Testis (tissue), 3 donors: Measurements from ENCODE around the gene DDX54. TPM values are rescaled to one million over a fixed set of nuclear protein-coding genes. Genes with fewer than 3 reads are reported as not detected.

ENCODE experiments used
- DNase-seq: peaks from one replicate; pipeline ENCODE4 v3.0.0-alpha.2; 2019
- H3K27ac ChIP-seq, 2 donors: fragments of 200-600 bp; sonication (generic); one replicate each; pipeline ENCODE4 v1.5.1; 2019
- H3K27me3 ChIP-seq: fragments of 200-600 bp; sonication (generic); one replicate; pipeline ENCODE4 v1.5.1; 2019
- H3K36me3 ChIP-seq: fragments of 200-600 bp; sonication (generic); one replicate; pipeline ENCODE4 v1.5.1; 2017; ENCODE audit warnings: low read depth; ENCODE audit errors: missing control alignments
- H3K4me1 ChIP-seq: fragments of 200-600 bp; sonication (generic); one replicate; pipeline ENCODE4 v1.5.1; 2019
- H3K4me3 ChIP-seq, 2 donors: fragments of 200-600 bp; sonication (generic); one replicate each; pipeline ENCODE4 v1.5.1; 2017 to 2019
- H3K9me3 ChIP-seq: fragments of 200-600 bp; sonication (generic); one replicate; pipeline ENCODE4 v1.5.1; 2017
- POLR2A ChIP-seq: fragments of 450-650 bp; IDR thresholded peaks from one replicate; pipeline ENCODE4 v1.6.1; 2017; ENCODE audit warnings: antibody characterized with exemption, mild to moderate bottlenecking, moderate library complexity
- WGBS, 2 donors: methylation state at CpG; one replicate each; pipeline ENCODE4 v1.1.5; 2018; 5-methylcytosine and 5-hydroxymethylcytosine counted together
- intact Hi-C: fragments of 100-400 bp; cut with DNase I; formaldehyde crosslinking; loops from one replicate; pipeline ENCODE4 v1.15.1; 2023; ENCODE audit warnings: low total_unique reads
- polyA plus RNA-seq: library from polyadenylated mRNA; stranded (reverse); fragments of 350-450 nt; fragmentation: Illumina TruSeq; extraction: RNeasy Lipid Tissue Mini Kit (QIAGEN cat#74804); gene quantifications from one replicate; pipeline ENCODE4 v1.2.3, GENCODE V29; 2014; ENCODE audit warnings: low read depth, low replicate concordance; ENCODE audit not compliant: insufficient read depth
- total RNA-seq, 2 donors: library from RNA; depleted of rRNA; stranded (reverse); fragments of >200 nt; gene quantifications; one replicate each; pipeline ENCODE4 v1.2.3, GENCODE V29; 2016
- TF ChIP-seq, protein P1 (sequence below), 3 experiments: fragments of 450-650 bp in 2 of 3; fragments of 200-600 bp in 1 of 3; sonication (generic) in 1 of 3; IDR thresholded peaks; one replicate each; pipeline ENCODE4 v1.5.1; 2016 to 2019; ENCODE audit warnings: antibody characterized with exemption in 3 of 3, mild to moderate bottlenecking in 2 of 3, moderate library complexity in 1 of 3

DDX54 gene
- total and polyA plus RNA-seq, 3 donors from 2014 or later: 40.3 to 63.6 (median 62.4) TPM

GRCh38 chr12:113227686-113228391, 42.6 kb upstream of the DDX54 start:
- Histone ChIP-seq H3K36me3 (no peaks in the 10 kb centered on the region), H3K27me3 (no peaks in the 10 kb centered on the region), H3K4me1 (peaks cover 51% of the 10 kb centered on the region), H3K9me3 (no peaks in the 10 kb centered on the region), H3K4me3 (no peak overlapping the region), H3K27ac (peak overlapping the region; percentile 22 to 80)
- TF ChIP-seq, protein P1, sequence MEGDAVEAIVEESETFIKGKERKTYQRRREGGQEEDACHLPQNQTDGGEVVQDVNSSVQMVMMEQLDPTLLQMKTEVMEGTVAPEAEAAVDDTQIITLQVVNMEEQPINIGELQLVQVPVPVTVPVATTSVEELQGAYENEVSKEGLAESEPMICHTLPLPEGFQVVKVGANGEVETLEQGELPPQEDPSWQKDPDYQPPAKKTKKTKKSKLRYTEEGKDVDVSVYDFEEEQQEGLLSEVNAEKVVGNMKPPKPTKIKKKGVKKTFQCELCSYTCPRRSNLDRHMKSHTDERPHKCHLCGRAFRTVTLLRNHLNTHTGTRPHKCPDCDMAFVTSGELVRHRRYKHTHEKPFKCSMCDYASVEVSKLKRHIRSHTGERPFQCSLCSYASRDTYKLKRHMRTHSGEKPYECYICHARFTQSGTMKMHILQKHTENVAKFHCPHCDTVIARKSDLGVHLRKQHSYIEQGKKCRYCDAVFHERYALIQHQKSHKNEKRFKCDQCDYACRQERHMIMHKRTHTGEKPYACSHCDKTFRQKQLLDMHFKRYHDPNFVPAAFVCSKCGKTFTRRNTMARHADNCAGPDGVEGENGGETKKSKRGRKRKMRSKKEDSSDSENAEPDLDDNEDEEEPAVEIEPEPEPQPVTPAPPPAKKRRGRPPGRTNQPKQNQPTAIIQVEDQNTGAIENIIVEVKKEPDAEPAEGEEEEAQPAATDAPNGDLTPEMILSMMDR (IDR thresholded peaks at IDR 0.05): no peak
- no peak for TF ChIP-seq POLR2A
- intact Hi-C loops: no loop called here
- WGBS, 2 donors: 73 to 79% methylated on average over 5 of the region's 5 CpGs
- no peak for DNase-seq

- intact Hi-C loops: no loop called here
- DNase-seq: no peak
- peaks cover 56% of the 10 kb centered on the region for H3K4me1 ChIP-seq
Observed at GRCh38 chr12:113226696-113227568, 41.7 kb upstream of the DDX54 start.

GRCh38 chr12:113224955-113225354, 39.7 kb upstream of the DDX54 start:
- no peaks in the 10 kb centered on the region for H3K9me3 ChIP-seq
- no peak overlapping the region for H3K27ac ChIP-seq
- DNase-seq: no peak
- intact Hi-C loops: no loop called here
- TF ChIP-seq, protein P1 (IDR thresholded peaks at IDR 0.05): no peak
- no peak for TF ChIP-seq POLR2A
- no peaks in the 10 kb centered on the region for H3K27me3 ChIP-seq
- peaks cover 58% of the 10 kb centered on the region for H3K4me1 ChIP-seq
- 85 to 91% methylated on average over 4 of the region's 4 CpGs for WGBS, 2 donors
- no peaks in the 10 kb centered on the region for H3K36me3 ChIP-seq
- no peak overlapping the region for H3K4me3 ChIP-seq

More at GRCh38 chr12:113226696-113227568, 41.7 kb upstream of the DDX54 start:
- Histone ChIP-seq H3K4me3 (no peak overlapping the region), H3K36me3 (no peaks in the 10 kb centered on the region), H3K27me3 (no peaks in the 10 kb centered on the region), H3K27ac (peak overlapping the region; percentile 22 to 80), H3K9me3 (no peaks in the 10 kb centered on the region)
- no peak for TF ChIP-seq POLR2A
- TF ChIP-seq, protein P1 (IDR thresholded peaks at IDR 0.05): no peak
- 67% methylated on average over 13 of the region's 13 CpGs for WGBS, 2 donors

DNA sequence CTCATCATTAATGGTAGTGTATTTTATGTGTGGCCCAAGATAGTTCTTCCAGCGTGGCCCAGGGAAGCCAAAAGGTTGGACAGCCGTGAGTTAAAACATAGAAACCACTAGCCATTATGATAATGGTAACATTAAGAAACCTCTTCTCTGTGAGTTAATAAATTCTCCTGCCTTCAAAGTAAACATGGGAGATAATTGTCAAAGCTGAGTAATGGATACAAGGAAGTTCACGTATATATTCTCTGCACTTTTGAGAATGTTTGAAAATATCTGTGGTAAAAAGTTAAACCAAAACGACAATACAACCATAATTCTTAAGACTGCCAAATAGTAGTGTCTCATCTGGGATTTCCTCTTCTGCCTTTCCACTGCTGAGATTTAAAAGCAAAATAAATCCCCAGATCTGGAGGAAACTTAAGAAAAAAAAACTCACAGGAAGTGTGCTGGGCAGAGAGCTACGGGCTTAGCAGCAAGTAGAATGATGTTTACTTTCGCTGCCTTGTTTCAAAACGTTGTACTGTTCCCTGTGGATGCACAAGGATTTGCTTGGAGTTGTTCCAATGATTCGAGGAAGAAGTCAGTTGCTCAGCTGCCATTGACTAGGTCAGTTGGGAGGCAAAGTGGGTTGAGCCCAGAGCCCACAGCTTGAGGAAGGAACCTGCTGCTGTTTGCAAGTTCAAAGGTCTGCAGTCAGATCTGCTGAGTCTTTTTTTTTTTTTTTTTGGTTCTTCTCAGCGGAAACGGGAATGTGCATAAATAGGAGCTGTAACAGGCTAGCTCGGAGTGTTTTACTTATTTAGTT, 37.7 kb upstream of the DDX54 start:
- Histone ChIP-seq H3K27me3 (no peaks in the 10 kb centered on the region), H3K27ac (peak overlapping the region; percentile 71 to 78), H3K4me1 (peaks cover 38% of the 10 kb centered on the region), H3K36me3 (no peaks in the 10 kb centered on the region), H3K9me3 (no peaks in the 10 kb centered on the region), H3K4me3 (peak overlapping the region in 1 of 2 donors; percentile 84)
- intact Hi-C loops: no loop called here
- DNase-seq: peak; percentile 76
- TF ChIP-seq, protein P1 (IDR thresholded peaks at IDR 0.05): no peak
- no peak for TF ChIP-seq POLR2A
- WGBS, 2 donors: 16 to 20% methylated on average over 11 of the region's 11 CpGs
